K562 (cell line): Measurements from ENCODE around the gene TMEM107. TPM values are rescaled to one million over a fixed set of nuclear protein-coding genes. Genes with fewer than 3 reads are reported as not detected.

ENCODE experiments used
- CBFA2T2 ChIP-seq: fragments of 450-650 bp; conservative IDR thresholded peaks from 2 replicates; pipeline ENCODE4 v1.6.1; 2017; ENCODE audit warnings: mild to moderate bottlenecking
- ESRRB ChIP-seq: fragments of 250-450 bp; sonication (Bioruptor Pico); IDR thresholded peaks from 2 replicates; pipeline ENCODE4 v1.5.0; 2020; ENCODE audit warnings: mild to moderate bottlenecking, moderate library complexity, borderline replicate concordance
- HCFC1 ChIP-seq: IDR thresholded peaks from 2 replicates; pipeline ENCODE4 v1.6.1; 2012; ENCODE audit warnings: low read depth, low read length, improper control_type of control experiment
- HSF4 ChIP-seq: fragments of 250-450 bp; sonication (Bioruptor Pico); IDR thresholded peaks from 2 replicates; pipeline ENCODE4 v2.1.2; 2022; ENCODE audit warnings: mild to moderate bottlenecking, moderate library complexity, borderline replicate concordance
- MAX ChIP-seq: sonication (generic); formaldehyde crosslinking; IDR thresholded peaks from 2 replicates; pipeline ENCODE4 v1.9.0; 2022; ENCODE audit warnings: mild to moderate bottlenecking, missing genetic modification reagents
- MTA1 ChIP-seq: fragments of 450-650 bp; IDR thresholded peaks from 2 replicates; pipeline ENCODE4 v1.6.1; 2017; ENCODE audit warnings: borderline replicate concordance
- NFE2L1 ChIP-seq: fragments of 450-650 bp; IDR thresholded peaks from 2 replicates; pipeline ENCODE4 v1.6.1; 2016; ENCODE audit warnings: missing genetic modification characterization, low read depth, mild to moderate bottlenecking, missing compliant biosample characterization, moderate library complexity, borderline replicate concordance
- PHB ChIP-seq: fragments of 250-450 bp; sonication (Bioruptor Pico); IDR thresholded peaks from 2 replicates; pipeline ENCODE4 v1.5.0; 2021
- SUPT5H ChIP-seq: fragments of 450-650 bp; IDR thresholded peaks from 2 replicates; pipeline ENCODE4 v1.6.1; 2016
- TARDBP ChIP-seq: fragments of 450-650 bp; IDR thresholded peaks from 2 replicates; pipeline ENCODE4 v1.6.1; 2016
- TBL1XR1 ChIP-seq, 2 experiments: IDR thresholded peaks; 2 replicates each; pipeline ENCODE4 v1.6.1; 2012; ENCODE audit warnings: improper control_type of control experiment in 2 of 2, low read length in 2 of 2, mild to moderate bottlenecking in 1 of 2
- TEAD4 ChIP-seq, 2 experiments: sonication (generic) in 1 of 2; formaldehyde crosslinking in 1 of 2; IDR thresholded peaks; 2 replicates each; pipeline versions ENCODE4 v1.6.1 to v1.8.0; 2012 to 2022; ENCODE audit warnings: borderline replicate concordance in 1 of 2, inconsistent platforms in 1 of 2, low read length in 1 of 2, mild to moderate bottlenecking in 1 of 2, missing genetic modification reagents in 1 of 2
- ZBED1 ChIP-seq: IDR thresholded peaks from 2 replicates; pipeline ENCODE4 v1.6.1; 2014
- ZBTB8A ChIP-seq: fragments of 450-650 bp; IDR thresholded peaks from 2 replicates; pipeline ENCODE4 v1.6.1; 2018; ENCODE audit warnings: mild to moderate bottlenecking, moderate library complexity; ENCODE audit not compliant: partially characterized antibody
- ZNF184 ChIP-seq: sonication (generic); formaldehyde crosslinking; IDR thresholded peaks from 2 replicates; pipeline ENCODE4 v1.5.0; 2020; ENCODE audit warnings: missing genetic modification reagents
- ZNF512 ChIP-seq: IDR thresholded peaks from 2 replicates; pipeline ENCODE4 v1.6.1; 2016; ENCODE audit warnings: missing genetic modification characterization, missing compliant biosample characterization
- ZNF740 ChIP-seq, 3 experiments: fragments of 200-800 bp in 1 of 3; sonication (Bioruptor generic) in 1 of 3; sonication (generic) in 1 of 3; formaldehyde crosslinking in 1 of 3; IDR thresholded peaks; 2 replicates each; pipeline versions ENCODE4 v1.6.1 to v1.8.0; 2016 to 2022; ENCODE audit warnings: mild to moderate bottlenecking in 2 of 3, missing compliant biosample characterization in 2 of 3, missing genetic modification characterization in 2 of 3, missing genetic modification reagents in 1 of 3
- ZNF79 ChIP-seq: fragments of 250-450 bp; sonication (Bioruptor Pico); IDR thresholded peaks from 2 replicates; pipeline ENCODE4 v1.4.0; 2020; ENCODE audit warnings: low read depth, mild to moderate bottlenecking, moderate library complexity
- polyA plus RNA-seq, 8 experiments: library from polyadenylated mRNA; depleted of rRNA in 4 of 8; stranded (reverse) in 5 of 8; unstranded in 3 of 8; fragments of >200 nt; fragmentation: Nextera tagmentation in 2 of 8; fragmentation: Illumina TruSeq in 1 of 8; extraction: Ambion mirVana in 2 of 8; extraction: Trizol in 1 of 8; gene quantifications; 2 replicates each; pipeline versions ENCODE4 v1.2.1 to v1.2.3, GENCODE V29; 2011 to 2014; ENCODE audit warnings: inconsistent platforms in 1 of 8, missing spikeins in 1 of 8
- total RNA-seq, 7 experiments: library from RNA; depleted of rRNA in 6 of 7; stranded (reverse); fragments of >200 nt in 6 of 7; fragmentation: Illumina TruSeq in 2 of 7; extraction: Trizol in 2 of 7; gene quantifications; 2 replicates each; pipeline versions ENCODE4 v1.2.1 to v1.2.3, GENCODE V29; 2011 to 2021; ENCODE audit warnings: low replicate concordance in 1 of 7

The TMEM107 gene
- total and polyA plus RNA-seq, 9 of the 15 experiments (the other 6 are each of a cell fraction or from before 2014, with no cell fraction given): 7.1 to 26.2 (median 16.9) TPM

- peak; percentile 64 for TF ChIP-seq ZBTB8A
- no peak for TF ChIP-seq ZNF184 (CRISPR knock-in tag)
- TF ChIP-seq TBL1XR1 (IDR thresholded peaks at IDR 0.05; ENCODE audit: low read length in 2 of 2): peak in 1 of 2 experiments; percentile 88; a peak in 2 of 4 replicates
- 0 out of 2 replicates have a peak, but pooled peaks have one; percentile 15 for TF ChIP-seq ZBED1
- no peak for TF ChIP-seq PHB (CRISPR knock-in tag)
- TF ChIP-seq ZNF79 (CRISPR knock-in tag): no peak
- TF ChIP-seq CBFA2T2: no peak
- TF ChIP-seq ESRRB (CRISPR knock-in tag): no peak
- TF ChIP-seq TARDBP: peak; percentile 15; the same call in 1 of the 2 replicates
- no peak for TF ChIP-seq HSF4 (CRISPR knock-in tag)
- no peak; the same call in 1 of the 2 replicates for TF ChIP-seq MAX
- peak; percentile 82 for TF ChIP-seq TEAD4 (IDR thresholded peaks at IDR 0.05; ENCODE audit: low read length)
- TF ChIP-seq TEAD4 (CRISPR knock-in tag; IDR thresholded peaks at IDR 0.05; ENCODE audit: borderline replicate concordance): no peak
- TF ChIP-seq NFE2L1 (tag): 0 out of 2 replicates have a peak, but pooled peaks have one; percentile 21
- TF ChIP-seq MTA1: peak; percentile 51; the same call in 1 of the 2 replicates
- peak; percentile 84 for TF ChIP-seq ZNF740 (CRISPR knock-in tag; IDR thresholded peaks at IDR 0.05)
- TF ChIP-seq ZNF740 (tag; IDR thresholded peaks at IDR 0.05): peak in 1 of 2 experiments; percentile 74; a peak in 2 of 4 replicates
- no peak for TF ChIP-seq SUPT5H
- TF ChIP-seq HCFC1: 0 out of 2 replicates have a peak, but pooled peaks have one; percentile 22
- TF ChIP-seq ZNF512 (tag): no peak
These were observed 44.8 kb upstream of the TMEM107 start (continued) for GRCh38 chr17:8220783-8221662.
